T follicular helper cell (primary cell): ENCODE measurements around the gene MOV10.

Experiments
- DNase-seq: peaks from one replicate; pipeline ENCODE4 v3.0.0-alpha.2; 2020; ENCODE audit warnings: low read depth

Gene MOV10

GRCh38 chr1:112735752-112736151 is 61.3 kb downstream of the MOV10 start:
- DNase-seq: no peak

GRCh38 chr1:112737573-112737972 is 63.1 kb downstream of the MOV10 start:
- DNase-seq: no peak

- no peak for DNase-seq
Measured at GRCh38 chr1:112743174-112744008, 68.9 kb downstream of the MOV10 start.

GRCh38 chr1:112744009-112744578 is 69.6 kb downstream of the MOV10 start:
- DNase-seq: no peak

GRCh38 chr1:112748396-112748795 is 73.9 kb downstream of the MOV10 start:
- no peak for DNase-seq
